Lung (tissue), 12 donors: ENCODE measurements around the gene C8G. TPM values are rescaled to one million over a fixed set of nuclear protein-coding genes. Genes with fewer than 3 reads are reported as not detected.
A peak's percentile ranks its signal among the peaks of the same experiment; 100 is the strongest.

ENCODE experiments used
- ATAC-seq: fragments of 200-7000 bp; cut with Tn5 transposase; one replicate; pipeline ENCODE4 v1.9.1; 2020; ENCODE audit warnings: moderate number of reproducible peaks; ENCODE audit not compliant: insufficient read depth, low FRiP score
- DNase-seq, 3 donors: peaks; one replicate each; pipeline ENCODE4 v3.0.0-alpha.2; 2013 to 2017
- H3K27ac ChIP-seq, 2 donors: one replicate each; pipeline ENCODE4 v1.5.1; 2013; ENCODE audit warnings: mild to moderate bottlenecking in 2 of 2, moderate library complexity in 2 of 2, control low read depth in 1 of 2, inconsistent platforms in 1 of 2, low read depth in 1 of 2, low read length in 1 of 2
- H3K27me3 ChIP-seq, 3 donors: one replicate each; pipeline ENCODE4 v1.5.1; 2013; ENCODE audit warnings: low read length in 2 of 3; ENCODE audit not compliant: control insufficient read depth in 3 of 3, insufficient read depth in 3 of 3
- H3K36me3 ChIP-seq, 4 donors: one replicate each; pipeline ENCODE4 v1.5.1; 2013; ENCODE audit warnings: low read length in 4 of 4, mild to moderate bottlenecking in 1 of 4, moderate library complexity in 1 of 4; ENCODE audit not compliant: control insufficient read depth in 4 of 4, insufficient read depth in 4 of 4
- H3K4me1 ChIP-seq, 5 donors: one replicate each; pipeline ENCODE4 v1.5.1; 2013; ENCODE audit warnings: low read length in 5 of 5, mild to moderate bottlenecking in 2 of 5, moderate library complexity in 1 of 5; ENCODE audit not compliant: control insufficient read depth in 5 of 5, insufficient read depth in 5 of 5
- H3K4me3 ChIP-seq: one replicate; pipeline ENCODE4 v1.5.1; 2013; ENCODE audit warnings: mild to moderate bottlenecking, control low read depth, moderate library complexity
- H3K9ac ChIP-seq, 2 donors: one replicate each; pipeline ENCODE4 v1.5.1; 2013; ENCODE audit warnings: low read length in 2 of 2, control low read depth in 1 of 2; ENCODE audit not compliant: insufficient read depth in 1 of 2
- H3K9me3 ChIP-seq, 4 donors: one replicate each; pipeline ENCODE4 v1.5.1; 2013; ENCODE audit warnings: low read length in 3 of 4, mild to moderate bottlenecking in 1 of 4, moderate library complexity in 1 of 4; ENCODE audit not compliant: control insufficient read depth in 4 of 4, insufficient read depth in 3 of 4
- CTCF ChIP-seq: IDR thresholded peaks from 2 replicates; pipeline ENCODE4 v1.5.1; 2012; ENCODE audit warnings: mild to moderate bottlenecking; ENCODE audit errors: control extremely low read depth, extremely low read depth
- WGBS, 2 donors: extraction: QIAGEN DNeasy Blood & Tissue Kit; methylation state at CpG; one replicate each; pipeline ENCODE4 v1.1.7; 2013; 5-methylcytosine and 5-hydroxymethylcytosine counted together
- polyA plus RNA-seq, 2 donors: library from polyadenylated mRNA; stranded (reverse); fragments of 200-250 nt; gene quantifications; one replicate each; pipeline ENCODE4 v1.2.1, GENCODE V29; 2013
- total RNA-seq, 2 donors: library from RNA; depleted of rRNA in 1 of 2; stranded (reverse); fragments of >200 nt in 1 of 2; gene quantifications; one replicate each; pipeline ENCODE4 v1.2.1, GENCODE V29; 2014 to 2021
- donor health status: control.
- donor health status: control.
- donor health status: Bipolar disorder and iron deficiency.
- donor health status: healthy.
- donor health status: DM: yes; HTN: yes; CAD: no.

C8G gene
- total and polyA plus RNA-seq, 4 donors, result 0.90 to 2.1 (median 1.4) TPM; not detected in 1

- Histone ChIP-seq H3K9ac (no peak overlapping the region), H3K9me3 (no peaks in the 10 kb centered on the region), H3K27me3 (no peaks in the 10 kb centered on the region), H3K4me1 (peaks cover 0 to 37% (median 15%) of the 10 kb centered on the region in 5 donors), H3K36me3 (peaks cover 0 to 13% (median 0%) of the 10 kb centered on the region in 4 donors), H3K4me3 (no peak overlapping the region), H3K27ac (no peak overlapping the region)
- TF ChIP-seq CTCF, result no peak
- ATAC-seq (no peak), DNase-seq (no peak)
- 71 to 75% methylated on average over 54 of the region's 54 CpGs for WGBS, 2 donors
These were observed 49.3 kb downstream of the C8G start for GRCh38 chr9:136994180-136994887.

GRCh38 chr9:136994888-136995230, 49.8 kb downstream of the C8G start:
- TF ChIP-seq CTCF, result no peak
- Histone ChIP-seq H3K4me1 (peaks cover 0 to 37% (median 15%) of the 10 kb centered on the region in 5 donors), H3K27me3 (no peaks in the 10 kb centered on the region), H3K36me3 (peaks cover 0 to 13% (median 0%) of the 10 kb centered on the region in 4 donors), H3K9ac (no peak overlapping the region), H3K9me3 (no peaks in the 10 kb centered on the region), H3K27ac (no peak overlapping the region), H3K4me3 (no peak overlapping the region)
- DNase-seq (peak in 1 of 3 donors; percentile 33), ATAC-seq (no peak)
- WGBS, 2 donors, result 17 to 60% methylated on average over 31 to 40 of the region's 40 CpGs

GRCh38 chr9:136995362-136995761, 50.3 kb downstream of the C8G start:
- H3K4me3 ChIP-seq, result no peak overlapping the region
- H3K4me1 ChIP-seq, result peaks cover 0 to 37% (median 15%) of the 10 kb centered on the region in 5 donors
- no peak for ATAC-seq
- H3K9me3 ChIP-seq, result no peaks in the 10 kb centered on the region
- no peak for TF ChIP-seq CTCF
- 35 to 37% methylated on average over 28 to 30 of the region's 30 CpGs for WGBS, 2 donors
- H3K36me3 ChIP-seq, result peaks cover 0 to 13% (median 0%) of the 10 kb centered on the region in 4 donors
- no peak overlapping the region for H3K9ac ChIP-seq
- H3K27me3 ChIP-seq, result no peaks in the 10 kb centered on the region
- DNase-seq, result peak; percentile 50 to 57 (median 51)
- H3K27ac ChIP-seq, result no peak overlapping the region
